ENCODE measurements around the gene BTBD9.

The BTBD9 gene

DNA sequence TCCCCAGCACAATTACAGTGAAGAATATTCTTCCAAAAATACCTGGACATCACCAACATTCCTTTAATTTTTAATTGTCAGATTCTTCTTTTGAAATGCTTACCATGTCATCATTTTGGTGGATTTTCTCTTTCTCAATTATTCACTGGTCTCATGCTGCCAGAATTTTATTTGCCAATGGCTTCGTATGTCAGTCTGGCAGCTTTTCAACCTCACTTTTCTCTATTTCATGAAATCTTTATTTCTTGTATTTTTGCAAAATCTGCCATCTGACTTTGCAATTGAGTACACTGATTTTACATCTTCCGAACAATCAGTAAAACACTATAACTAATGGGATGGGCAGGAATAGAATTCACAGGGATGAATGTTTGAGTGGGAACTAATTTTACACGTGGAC, 84.1 kb downstream of the BTBD9 start:
- Histone ChIP-seq H3K4me1 (ENCODE audit: control insufficient read depth, insufficient read depth, low read length, poor library complexity, severe bottlenecking) (peaks cover 11% of the 10 kb centered on the region), H3K9me3 (ENCODE audit: control insufficient read depth, low read length) (no peaks in the 10 kb centered on the region), H3K27ac (ENCODE audit: low read depth, low read length, severe bottlenecking) (no peak overlapping the region), H3K4me3 (ENCODE audit: extremely low read depth, insufficient read depth, low read length, poor library complexity, severe bottlenecking) (no peak overlapping the region), H3K36me3 (ENCODE audit: control insufficient read depth, insufficient read depth, low read length) (no peaks in the 10 kb centered on the region)
- 100% methylated on average over 1 to 2 of the region's 3 CpGs for WGBS, 2 experiments (ENCODE audit: insufficient coverage in 2 of 2)

DNA sequence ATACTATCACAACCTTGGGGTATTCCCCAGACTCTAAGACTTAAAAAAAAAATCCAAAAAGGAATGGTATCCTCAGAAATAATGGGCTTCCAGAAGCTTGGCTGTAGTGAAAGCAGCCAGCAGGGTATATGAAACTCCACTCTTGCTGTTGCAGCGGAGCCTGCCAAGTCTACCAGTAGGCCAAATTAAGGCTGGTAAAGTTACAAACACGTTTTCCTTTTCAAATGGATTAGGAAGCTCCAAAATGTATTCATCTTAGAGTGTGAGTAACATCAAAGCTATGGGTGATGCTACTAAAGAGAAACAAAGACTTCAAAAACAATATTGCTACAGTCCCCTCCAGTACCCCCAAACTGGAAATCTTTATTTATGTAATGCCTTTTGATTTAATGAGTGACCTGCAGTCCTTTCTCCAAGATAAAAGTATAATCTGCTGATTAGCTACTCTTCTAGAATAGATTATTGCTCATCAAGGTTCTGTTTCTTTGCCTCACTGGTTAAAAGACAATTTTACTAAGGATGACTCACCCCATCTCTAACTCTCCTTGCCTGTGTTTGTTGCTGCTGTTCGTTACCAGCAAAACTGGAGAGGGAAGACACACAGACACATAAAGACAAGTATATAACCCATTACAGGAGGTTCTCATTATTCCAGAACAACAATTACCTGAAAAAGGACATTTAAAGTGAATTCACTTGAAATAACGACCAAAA, 84.9 kb downstream of the BTBD9 start:
- 79 to 100% methylated on average over 1 to 2 of the region's 4 CpGs for WGBS, 2 experiments (ENCODE audit: insufficient coverage in 2 of 2)

DNA sequence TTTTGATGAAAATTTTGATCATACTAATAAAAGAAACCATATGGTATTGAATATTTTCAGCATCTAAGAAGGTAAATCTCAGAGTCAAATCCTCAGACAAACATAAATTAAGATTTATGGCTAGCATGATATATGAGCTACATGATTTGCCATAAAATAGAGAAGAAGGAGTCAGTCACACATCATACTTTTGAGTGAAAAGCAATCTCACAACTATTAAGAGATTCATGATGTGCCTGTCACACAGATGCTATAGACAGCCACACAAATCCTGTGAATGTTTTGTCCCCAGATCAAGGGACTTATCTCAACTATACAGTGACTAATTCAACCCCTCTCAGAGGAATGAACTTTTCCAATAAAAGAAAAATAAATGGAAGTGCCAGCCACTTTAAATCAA, 85.7 kb downstream of the BTBD9 start:
- H3K4me3 ChIP-seq (ENCODE audit: extremely low read depth, insufficient read depth, low read length, poor library complexity, severe bottlenecking) = no peak overlapping the region
- no peak overlapping the region for H3K27ac ChIP-seq (ENCODE audit: low read depth, low read length, severe bottlenecking)
- peaks cover 11% of the 10 kb centered on the region for H3K4me1 ChIP-seq (ENCODE audit: control insufficient read depth, insufficient read depth, low read length, poor library complexity, severe bottlenecking)
- no peaks in the 10 kb centered on the region for H3K9me3 ChIP-seq (ENCODE audit: control insufficient read depth, low read length)
- H3K36me3 ChIP-seq (ENCODE audit: control insufficient read depth, insufficient read depth, low read length) = no peaks in the 10 kb centered on the region

More for the DNA sequence above, 84.9 kb downstream of the BTBD9 start:
- Histone ChIP-seq H3K4me3 (ENCODE audit: extremely low read depth, insufficient read depth, low read length, poor library complexity, severe bottlenecking) (no peak overlapping the region), H3K4me1 (ENCODE audit: control insufficient read depth, insufficient read depth, low read length, poor library complexity, severe bottlenecking) (peaks cover 11% of the 10 kb centered on the region), H3K27ac (ENCODE audit: low read depth, low read length, severe bottlenecking) (peak overlapping the region; percentile 74), H3K9me3 (ENCODE audit: control insufficient read depth, low read length) (no peaks in the 10 kb centered on the region), H3K36me3 (ENCODE audit: control insufficient read depth, insufficient read depth, low read length) (no peaks in the 10 kb centered on the region)

DNA sequence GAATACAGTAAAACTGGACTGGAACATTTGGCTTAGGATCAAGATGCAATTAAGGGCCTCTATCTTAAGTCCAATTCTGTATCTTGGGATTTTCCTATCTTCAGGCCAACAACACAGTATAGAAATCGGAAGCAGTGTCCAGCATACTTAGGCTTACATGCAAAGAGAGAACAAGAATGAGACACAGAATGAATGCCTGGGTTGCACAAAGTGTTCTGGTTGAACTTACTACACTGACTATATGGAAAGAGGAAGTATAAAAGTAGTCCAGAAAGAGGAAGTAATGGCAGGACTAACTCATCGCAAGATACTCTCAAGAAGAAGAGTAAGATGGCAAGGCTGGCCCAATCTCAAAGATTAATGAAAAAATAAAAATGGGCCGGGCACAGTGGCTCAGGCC, 87.6 kb downstream of the BTBD9 start:
- Histone ChIP-seq H3K4me3 (ENCODE audit: extremely low read depth, insufficient read depth, low read length, poor library complexity, severe bottlenecking) (no peak overlapping the region), H3K27ac (ENCODE audit: low read depth, low read length, severe bottlenecking) (no peak overlapping the region)
- WGBS, 2 experiments (ENCODE audit: insufficient coverage in 2 of 2) = 91 to 96% methylated on average over 2 to 3 of the region's 3 CpGs

DNA sequence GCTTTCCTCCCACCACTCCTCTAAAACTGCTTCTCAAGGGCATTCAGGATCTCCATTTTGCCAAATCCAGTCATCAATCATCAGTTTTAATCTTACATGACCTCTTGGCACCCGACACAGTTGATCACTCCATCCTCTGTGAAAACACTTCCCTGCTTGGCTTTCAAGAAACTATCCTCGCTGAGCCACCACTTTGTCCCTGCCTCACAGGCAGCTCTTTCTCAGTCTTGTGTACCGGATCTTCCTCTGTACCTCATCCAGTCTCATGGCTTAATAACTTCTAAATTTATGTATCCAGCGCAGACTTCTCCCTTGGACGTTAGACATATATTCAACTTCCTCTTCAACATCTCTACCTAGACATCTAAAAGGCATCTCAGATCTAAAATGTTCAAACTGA, 89.9 kb downstream of the BTBD9 start:
- 88 to 93% methylated on average over 5 of the region's 5 CpGs for WGBS, 2 experiments (ENCODE audit: insufficient coverage in 2 of 2)

More for the DNA sequence above, 87.6 kb downstream of the BTBD9 start:
- H3K4me1 ChIP-seq (ENCODE audit: control insufficient read depth, insufficient read depth, low read length, poor library complexity, severe bottlenecking) = peaks cover 11% of the 10 kb centered on the region
- H3K36me3 ChIP-seq (ENCODE audit: control insufficient read depth, insufficient read depth, low read length) = no peaks in the 10 kb centered on the region
- H3K9me3 ChIP-seq (ENCODE audit: control insufficient read depth, low read length) = no peaks in the 10 kb centered on the region

DNA sequence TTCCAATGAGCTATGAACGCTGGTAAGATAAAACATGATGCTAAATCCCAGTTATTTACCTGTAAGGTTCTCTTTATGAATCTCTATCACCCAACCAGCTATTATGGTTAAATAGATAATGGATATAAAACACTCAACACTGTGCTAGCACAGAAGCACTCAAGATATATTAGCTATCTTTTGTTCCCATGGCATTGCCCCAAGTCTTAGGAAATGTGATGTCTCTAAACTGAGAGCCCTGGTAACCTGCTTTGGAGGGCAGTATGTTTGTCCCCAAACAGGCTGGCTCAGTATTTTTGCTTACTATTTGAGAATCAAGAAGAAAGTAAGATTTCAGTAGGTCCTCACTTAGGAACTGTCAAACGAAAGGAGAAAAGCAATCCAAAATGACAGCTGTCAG, 90.5 kb downstream of the BTBD9 start:
- Histone ChIP-seq H3K4me3 (ENCODE audit: extremely low read depth, insufficient read depth, low read length, poor library complexity, severe bottlenecking) (no peak overlapping the region), H3K27ac (ENCODE audit: low read depth, low read length, severe bottlenecking) (no peak overlapping the region), H3K4me1 (ENCODE audit: control insufficient read depth, insufficient read depth, low read length, poor library complexity, severe bottlenecking) (peaks cover 2% of the 10 kb centered on the region), H3K9me3 (ENCODE audit: control insufficient read depth, low read length) (no peaks in the 10 kb centered on the region), H3K36me3 (ENCODE audit: control insufficient read depth, insufficient read depth, low read length) (no peaks in the 10 kb centered on the region)
- 78 to 83% methylated on average over 1 of the region's 2 CpGs for WGBS, 2 experiments (ENCODE audit: insufficient coverage in 2 of 2)

More for the DNA sequence above, 89.9 kb downstream of the BTBD9 start:
- Histone ChIP-seq H3K9me3 (ENCODE audit: control insufficient read depth, low read length) (no peaks in the 10 kb centered on the region), H3K4me1 (ENCODE audit: control insufficient read depth, insufficient read depth, low read length, poor library complexity, severe bottlenecking) (peaks cover 8% of the 10 kb centered on the region), H3K27ac (ENCODE audit: low read depth, low read length, severe bottlenecking) (no peak overlapping the region), H3K4me3 (ENCODE audit: extremely low read depth, insufficient read depth, low read length, poor library complexity, severe bottlenecking) (no peak overlapping the region), H3K36me3 (ENCODE audit: control insufficient read depth, insufficient read depth, low read length) (no peaks in the 10 kb centered on the region)

DNA sequence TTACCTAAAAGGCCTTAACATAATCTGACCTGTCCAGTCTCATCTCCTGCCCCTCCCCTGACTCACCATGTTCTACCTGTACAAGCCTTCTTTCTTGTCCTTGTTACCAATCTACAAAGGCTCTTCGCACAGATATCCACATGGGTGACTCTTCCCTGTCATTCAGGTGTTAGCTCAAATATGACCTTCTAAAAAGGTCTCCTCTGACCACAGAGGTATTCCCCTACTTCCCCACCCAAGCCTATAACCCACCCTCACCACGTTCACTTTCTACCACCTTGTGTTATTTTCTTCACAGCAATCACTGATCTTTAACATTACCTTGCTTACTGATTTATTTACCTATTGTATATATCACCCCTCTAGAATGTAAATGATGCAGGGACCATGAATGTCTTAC, 96.7 kb downstream of the BTBD9 start:
- H3K4me3 ChIP-seq (ENCODE audit: extremely low read depth, insufficient read depth, low read length, poor library complexity, severe bottlenecking) = no peak overlapping the region
- H3K4me1 ChIP-seq (ENCODE audit: control insufficient read depth, insufficient read depth, low read length, poor library complexity, severe bottlenecking) = no peaks in the 10 kb centered on the region
- no peak overlapping the region for H3K27ac ChIP-seq (ENCODE audit: low read depth, low read length, severe bottlenecking)
- 100% methylated on average over 2 of the region's 2 CpGs for WGBS, 2 experiments (ENCODE audit: insufficient coverage in 2 of 2)
- H3K36me3 ChIP-seq (ENCODE audit: control insufficient read depth, insufficient read depth, low read length) = no peaks in the 10 kb centered on the region
- no peaks in the 10 kb centered on the region for H3K9me3 ChIP-seq (ENCODE audit: control insufficient read depth, low read length)

DNA sequence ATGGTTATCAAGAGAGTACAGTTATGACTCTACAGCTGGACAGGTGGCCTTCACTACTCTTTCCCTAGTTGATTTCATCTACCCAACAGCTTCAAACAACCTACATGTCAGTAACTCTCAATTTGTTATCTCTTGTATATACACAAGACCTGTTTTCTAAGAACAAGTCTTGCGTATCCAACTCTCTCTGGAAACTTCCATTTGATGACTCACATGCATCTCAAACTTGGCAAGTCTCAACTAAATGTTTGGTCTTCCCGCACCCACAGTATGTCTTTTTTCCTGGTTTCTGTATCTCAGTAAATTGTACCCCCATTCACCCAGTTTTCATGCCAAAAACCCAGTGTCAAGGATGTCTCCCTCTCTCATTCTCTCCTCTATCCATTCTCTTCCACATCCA, 97.7 kb downstream of the BTBD9 start:
- Histone ChIP-seq H3K4me1 (ENCODE audit: control insufficient read depth, insufficient read depth, low read length, poor library complexity, severe bottlenecking) (no peaks in the 10 kb centered on the region), H3K27ac (ENCODE audit: low read depth, low read length, severe bottlenecking) (no peak overlapping the region), H3K9me3 (ENCODE audit: control insufficient read depth, low read length) (no peaks in the 10 kb centered on the region), H3K36me3 (ENCODE audit: control insufficient read depth, insufficient read depth, low read length) (no peaks in the 10 kb centered on the region), H3K4me3 (ENCODE audit: extremely low read depth, insufficient read depth, low read length, poor library complexity, severe bottlenecking) (no peak overlapping the region)
- 79 to 96% methylated on average over 2 of the region's 2 CpGs for WGBS, 2 experiments (ENCODE audit: insufficient coverage in 2 of 2)

DNA sequence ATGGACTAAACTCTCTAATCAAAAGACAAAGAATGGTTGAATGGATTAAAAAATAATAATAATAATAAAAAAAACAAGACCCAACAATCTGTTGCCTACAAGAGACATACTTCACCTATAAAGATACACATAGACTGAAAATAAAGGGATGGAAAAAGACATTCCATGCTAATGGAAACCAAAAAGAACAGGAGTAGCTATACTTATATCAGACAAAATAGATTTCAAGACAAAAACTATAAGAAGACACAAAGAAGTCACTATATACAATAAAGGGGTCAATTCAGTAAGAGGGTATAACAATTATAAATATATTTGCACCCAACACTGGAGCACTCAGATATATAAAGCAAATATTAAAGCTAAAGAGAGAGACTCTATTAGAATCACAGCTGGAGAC, 106.7 kb downstream of the BTBD9 start:
- H3K4me1 ChIP-seq (ENCODE audit: control insufficient read depth, insufficient read depth, low read length, poor library complexity, severe bottlenecking) = no peaks in the 10 kb centered on the region
- no peaks in the 10 kb centered on the region for H3K36me3 ChIP-seq (ENCODE audit: control insufficient read depth, insufficient read depth, low read length)
- H3K9me3 ChIP-seq (ENCODE audit: control insufficient read depth, low read length) = peaks cover 6% of the 10 kb centered on the region
- H3K4me3 ChIP-seq (ENCODE audit: extremely low read depth, insufficient read depth, low read length, poor library complexity, severe bottlenecking) = no peak overlapping the region
- H3K27ac ChIP-seq (ENCODE audit: low read depth, low read length, severe bottlenecking) = no peak overlapping the region

DNA sequence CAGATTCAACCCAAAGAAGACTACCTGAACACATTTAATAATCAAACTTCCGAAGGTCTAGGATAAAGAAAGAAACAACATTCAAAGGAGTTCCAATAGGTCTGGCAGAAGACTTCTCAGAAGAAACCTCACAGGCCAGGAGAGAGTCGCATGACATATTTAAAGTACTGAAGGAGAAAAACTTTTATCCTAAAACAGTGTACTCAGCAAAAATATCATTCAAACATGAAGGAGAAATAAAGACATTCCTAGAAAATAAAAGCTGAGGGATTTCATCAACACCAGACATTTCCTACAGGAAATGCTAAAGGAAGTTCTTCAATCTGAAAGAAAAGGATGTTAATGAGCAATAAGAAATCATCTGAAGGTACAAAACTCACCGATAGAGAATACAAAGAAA, 108.6 kb downstream of the BTBD9 start:
- H3K36me3 ChIP-seq (ENCODE audit: control insufficient read depth, insufficient read depth, low read length) = no peaks in the 10 kb centered on the region
- peaks cover 12% of the 10 kb centered on the region for H3K9me3 ChIP-seq (ENCODE audit: control insufficient read depth, low read length)
- no peak overlapping the region for H3K27ac ChIP-seq (ENCODE audit: low read depth, low read length, severe bottlenecking)
- no CpG with 5 or more reads among the region's 3 CpGs for WGBS, 2 experiments (ENCODE audit: insufficient coverage in 2 of 2)
- no peak overlapping the region for H3K4me3 ChIP-seq (ENCODE audit: extremely low read depth, insufficient read depth, low read length, poor library complexity, severe bottlenecking)
- H3K4me1 ChIP-seq (ENCODE audit: control insufficient read depth, insufficient read depth, low read length, poor library complexity, severe bottlenecking) = no peaks in the 10 kb centered on the region

DNA sequence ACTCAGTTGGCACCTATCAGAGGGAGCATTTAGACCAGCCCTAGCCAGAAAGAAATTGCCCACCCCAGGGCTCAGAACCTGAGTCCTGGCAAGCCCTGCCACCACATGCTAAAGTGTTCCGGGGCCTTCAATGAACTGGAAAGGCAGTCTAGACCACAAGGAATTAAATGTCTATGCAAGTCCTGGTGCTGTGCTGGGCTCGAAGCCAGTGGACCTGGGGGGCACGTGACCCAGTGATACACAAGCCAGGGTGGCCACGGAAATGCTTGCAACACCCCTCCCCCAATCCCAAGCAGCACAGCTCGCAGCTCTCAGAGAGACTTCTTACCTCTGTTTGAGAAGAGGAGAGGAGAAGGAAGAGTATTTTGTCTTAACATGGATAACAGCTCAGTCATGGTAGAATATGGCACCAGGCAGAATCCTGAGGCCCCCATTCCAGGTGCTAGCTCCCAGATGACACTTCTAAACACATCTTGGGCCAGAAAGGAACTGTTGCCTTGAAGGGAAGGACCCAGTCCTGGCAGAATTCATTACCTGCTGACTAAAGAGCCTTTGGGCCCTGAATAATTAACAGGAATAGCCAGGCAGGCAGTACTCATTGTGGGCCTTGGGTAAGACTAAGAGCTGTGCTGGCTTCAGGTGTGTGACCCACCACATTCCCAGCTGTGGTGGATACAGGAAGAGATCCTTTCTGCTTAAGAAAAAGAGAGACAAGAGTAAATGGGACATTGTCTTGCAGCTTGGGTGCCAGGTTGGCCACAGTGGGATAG, 111.3 kb downstream of the BTBD9 start:
- 86 to 100% methylated on average over 1 to 4 of the region's 5 CpGs for WGBS, 2 experiments (ENCODE audit: insufficient coverage in 2 of 2)
- H3K27ac ChIP-seq (ENCODE audit: low read depth, low read length, severe bottlenecking) = no peak overlapping the region

More for the DNA sequence above, 111.3 kb downstream of the BTBD9 start:
- Histone ChIP-seq H3K4me3 (ENCODE audit: extremely low read depth, insufficient read depth, low read length, poor library complexity, severe bottlenecking) (no peak overlapping the region), H3K9me3 (ENCODE audit: control insufficient read depth, low read length) (peaks cover 16% of the 10 kb centered on the region), H3K36me3 (ENCODE audit: control insufficient read depth, insufficient read depth, low read length) (no peaks in the 10 kb centered on the region), H3K4me1 (ENCODE audit: control insufficient read depth, insufficient read depth, low read length, poor library complexity, severe bottlenecking) (no peaks in the 10 kb centered on the region)

Data from mesodermal cell (in vitro differentiated cells).